Measurements from ENCODE around the gene OTUB2.

GRCh38 chr14:94077823-94078222 lies 51.7 kb downstream of the OTUB2 start:
- TF ChIP-seq CTCF (conservative IDR thresholded peaks at IDR 0.05; ENCODE audit: low read depth, low read length) (no peak), EZH2 (IDR thresholded peaks at IDR 0.05; ENCODE audit: borderline replicate concordance, low read depth, low read length, poor library complexity, severe bottlenecking) (no peak)

All from A673 (cell line).